Keratinocyte (primary cell): ENCODE data around the gene ACYP1. TPM values are rescaled to one million over a fixed set of nuclear protein-coding genes. Genes with fewer than 3 reads are reported as not detected.

Experiments used
- DNase-seq: peaks from one replicate; pipeline ENCODE4 v3.0.0-alpha.2; 2011; ENCODE audit warnings: low read depth, missing footprints, low spot score
- FAIRE-seq: peaks from 2 replicates; lab custom pipeline; 2011; peaks lifted over from hg19 to GRCh38; lab: Jason Lieb, UNC
- H2AFZ ChIP-seq: 2 replicates; pipeline ENCODE4 v1.6.0; 2012; ENCODE audit warnings: low read length, control low read depth, inconsistent platforms; ENCODE audit not compliant: control insufficient read depth
- H3K27ac ChIP-seq: 2 replicates; pipeline ENCODE4 v1.5.1; 2011; ENCODE audit warnings: low read length; ENCODE audit not compliant: control insufficient read depth, insufficient read depth
- H3K27me3 ChIP-seq: 3 replicates; pipeline ENCODE4 v1.6.0; 2011; ENCODE audit warnings: low read length; ENCODE audit not compliant: control insufficient read depth, insufficient read depth; ENCODE audit errors: extremely low read depth
- H3K36me3 ChIP-seq, 2 experiments: 2 replicates in 1 of 2; 3 replicates in 1 of 2; pipeline ENCODE4 v1.5.1; 2011; ENCODE audit warnings: low read length in 2 of 2, mild to moderate bottlenecking in 1 of 2; ENCODE audit not compliant: control insufficient read depth in 2 of 2, insufficient read depth in 2 of 2; ENCODE audit errors: extremely low read depth in 1 of 2
- H3K4me1 ChIP-seq: 3 replicates; pipeline ENCODE4 v1.5.1; 2011; ENCODE audit warnings: low read length; ENCODE audit not compliant: control insufficient read depth, insufficient read depth; ENCODE audit errors: extremely low read depth
- H3K4me2 ChIP-seq: 3 replicates; pipeline ENCODE4 v1.6.0; 2011; ENCODE audit warnings: low read depth, low read length; ENCODE audit not compliant: control insufficient read depth, insufficient read depth; ENCODE audit errors: extremely low read depth
- H3K4me3 ChIP-seq, 3 experiments: fragments of 200-600 bp in 1 of 3; sonication (generic) in 1 of 3; 2 replicates in 2 of 3; 3 replicates in 1 of 3; pipeline ENCODE4 v1.5.1; 2011 to 2016; ENCODE audit warnings: low read length in 3 of 3, mild to moderate bottlenecking in 3 of 3, control low read depth in 2 of 3, inconsistent platforms in 1 of 3, low read depth in 1 of 3, mixed read lengths in 1 of 3, mixed run types in 1 of 3, moderate library complexity in 1 of 3; ENCODE audit not compliant: control insufficient read depth in 2 of 3, insufficient read depth in 2 of 3; ENCODE audit errors: extremely low read depth in 1 of 3
- H3K79me2 ChIP-seq: 2 replicates; pipeline ENCODE4 v1.6.0; 2012; ENCODE audit warnings: low read length; ENCODE audit not compliant: control insufficient read depth, insufficient read depth
- H3K9ac ChIP-seq: 3 replicates; pipeline ENCODE4 v1.6.0; 2011; ENCODE audit warnings: low read length; ENCODE audit not compliant: control insufficient read depth, insufficient read depth; ENCODE audit errors: extremely low read depth
- H3K9me1 ChIP-seq: 3 replicates; pipeline ENCODE4 v1.6.0; 2011; ENCODE audit warnings: low read length; ENCODE audit not compliant: control insufficient read depth, insufficient read depth; ENCODE audit errors: extremely low read depth
- H3K9me3 ChIP-seq: 2 replicates; pipeline ENCODE4 v1.5.1; 2012; ENCODE audit warnings: low read depth, low read length; ENCODE audit not compliant: control insufficient read depth
- H4K20me1 ChIP-seq: 3 replicates; pipeline ENCODE4 v1.6.0; 2011; ENCODE audit warnings: low read length; ENCODE audit not compliant: control insufficient read depth, insufficient read depth; ENCODE audit errors: extremely low read depth
- EZH2 ChIP-seq: IDR thresholded peaks from one replicate; pipeline ENCODE4 v1.6.1; 2012; ENCODE audit warnings: inconsistent platforms, mild to moderate bottlenecking, low read length, moderate library complexity
- dilution Hi-C: fragments of 300-500 bp; cut with MboI; formaldehyde crosslinking; loops from one replicate; pipeline ENCODE4 v1.7.0; 2020; ENCODE audit warnings: low sequenced_read_pairs; ENCODE audit not compliant: extremely low pct_ligation_motif_present
- polyA plus RNA-seq, 5 experiments: library from polyadenylated mRNA; depleted of rRNA in 3 of 5; stranded (reverse) in 3 of 5; stranded (forward) in 1 of 5; unstranded in 1 of 5; fragments of >200 nt; gene quantifications; 1 replicate in 1 of 5; 2 replicates in 3 of 5; 3 replicates in 1 of 5; pipeline versions ENCODE4 v1.2.1 to v1.2.3, GENCODE V29; 2011 to 2012; ENCODE audit warnings: missing spikeins in 2 of 5, low read depth in 1 of 5, low replicate concordance in 1 of 5
- TF ChIP-seq, protein P1 (sequence below), 3 experiments: IDR thresholded peaks in 1 of 3; conservative IDR thresholded peaks in 1 of 3; optimal IDR thresholded peaks in 1 of 3; 2 replicates in 2 of 3; 3 replicates in 1 of 3; pipeline versions ENCODE3 to v1.5.1; 2011; ENCODE audit warnings: low read length in 3 of 3, mild to moderate bottlenecking in 3 of 3, moderate library complexity in 2 of 3, control low read depth in 1 of 3, inconsistent platforms in 1 of 3; ENCODE audit not compliant: insufficient read depth in 2 of 3; ENCODE audit errors: extremely low read depth in 1 of 3

Gene ACYP1
- polyA plus RNA-seq, 1 donor (not counting 4 experiments of a cell fraction or from before 2014, with no cell fraction given), result 32.9 TPM

GRCh38 chr14:75025876-75026275, 37.9 kb downstream of the ACYP1 start:
- Histone ChIP-seq H2AFZ (no peak overlapping the region), H3K36me3 (peaks cover 12 to 16% of the 10 kb centered on the region in 2 experiments), H3K79me2 (no peaks in the 10 kb centered on the region), H3K27ac (no peak overlapping the region), H3K9ac (no peak overlapping the region), H4K20me1 (no peaks in the 10 kb centered on the region), H3K9me3 (no peaks in the 10 kb centered on the region), H3K4me1 (no peaks in the 10 kb centered on the region), H3K4me2 (no peak overlapping the region), H3K9me1 (no peaks in the 10 kb centered on the region), H3K4me3 (no peak overlapping the region), H3K27me3 (no peaks in the 10 kb centered on the region)
- dilution Hi-C loops, result no loop called here
- TF ChIP-seq, protein P1, sequence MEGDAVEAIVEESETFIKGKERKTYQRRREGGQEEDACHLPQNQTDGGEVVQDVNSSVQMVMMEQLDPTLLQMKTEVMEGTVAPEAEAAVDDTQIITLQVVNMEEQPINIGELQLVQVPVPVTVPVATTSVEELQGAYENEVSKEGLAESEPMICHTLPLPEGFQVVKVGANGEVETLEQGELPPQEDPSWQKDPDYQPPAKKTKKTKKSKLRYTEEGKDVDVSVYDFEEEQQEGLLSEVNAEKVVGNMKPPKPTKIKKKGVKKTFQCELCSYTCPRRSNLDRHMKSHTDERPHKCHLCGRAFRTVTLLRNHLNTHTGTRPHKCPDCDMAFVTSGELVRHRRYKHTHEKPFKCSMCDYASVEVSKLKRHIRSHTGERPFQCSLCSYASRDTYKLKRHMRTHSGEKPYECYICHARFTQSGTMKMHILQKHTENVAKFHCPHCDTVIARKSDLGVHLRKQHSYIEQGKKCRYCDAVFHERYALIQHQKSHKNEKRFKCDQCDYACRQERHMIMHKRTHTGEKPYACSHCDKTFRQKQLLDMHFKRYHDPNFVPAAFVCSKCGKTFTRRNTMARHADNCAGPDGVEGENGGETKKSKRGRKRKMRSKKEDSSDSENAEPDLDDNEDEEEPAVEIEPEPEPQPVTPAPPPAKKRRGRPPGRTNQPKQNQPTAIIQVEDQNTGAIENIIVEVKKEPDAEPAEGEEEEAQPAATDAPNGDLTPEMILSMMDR (optimal IDR thresholded peaks at IDR 0.05 in 1 of 3, IDR thresholded peaks at IDR 0.05 in 1 of 3, conservative IDR thresholded peaks at IDR 0.05 in 1 of 3; ENCODE audit: extremely low read depth in 1 of 3, insufficient read depth in 2 of 3, low read length in 3 of 3), result no peak
- TF ChIP-seq EZH2, result no peak
- no peak for DNase-seq
- no peak for FAIRE-seq

- H3K27me3 ChIP-seq, result no peaks in the 10 kb centered on the region
- H3K36me3 ChIP-seq, result peaks cover 11 to 14% of the 10 kb centered on the region in 2 experiments
- no peak overlapping the region for H2AFZ ChIP-seq
- no peaks in the 10 kb centered on the region for H3K9me3 ChIP-seq
- H3K9me1 ChIP-seq, result no peaks in the 10 kb centered on the region
- no peak overlapping the region for H3K4me3 ChIP-seq
- dilution Hi-C loops, result no loop called here
- FAIRE-seq, result no peak
- H3K4me1 ChIP-seq, result no peaks in the 10 kb centered on the region
- DNase-seq, result no peak
- H3K79me2 ChIP-seq, result no peaks in the 10 kb centered on the region
- no peak overlapping the region for H3K4me2 ChIP-seq
- TF ChIP-seq, protein P1 (optimal IDR thresholded peaks at IDR 0.05 in 1 of 3, IDR thresholded peaks at IDR 0.05 in 1 of 3, conservative IDR thresholded peaks at IDR 0.05 in 1 of 3; ENCODE audit: extremely low read depth in 1 of 3, insufficient read depth in 2 of 3, low read length in 3 of 3), result no peak
- no peak for TF ChIP-seq EZH2
- no peak overlapping the region for H3K9ac ChIP-seq
- no peaks in the 10 kb centered on the region for H4K20me1 ChIP-seq
- no peak overlapping the region for H3K27ac ChIP-seq
These were observed 38.7 kb downstream of the ACYP1 start for GRCh38 chr14:75025082-75025481.
